ENCODE measurements around the gene INSIG1.

Gene INSIG1

DNA sequence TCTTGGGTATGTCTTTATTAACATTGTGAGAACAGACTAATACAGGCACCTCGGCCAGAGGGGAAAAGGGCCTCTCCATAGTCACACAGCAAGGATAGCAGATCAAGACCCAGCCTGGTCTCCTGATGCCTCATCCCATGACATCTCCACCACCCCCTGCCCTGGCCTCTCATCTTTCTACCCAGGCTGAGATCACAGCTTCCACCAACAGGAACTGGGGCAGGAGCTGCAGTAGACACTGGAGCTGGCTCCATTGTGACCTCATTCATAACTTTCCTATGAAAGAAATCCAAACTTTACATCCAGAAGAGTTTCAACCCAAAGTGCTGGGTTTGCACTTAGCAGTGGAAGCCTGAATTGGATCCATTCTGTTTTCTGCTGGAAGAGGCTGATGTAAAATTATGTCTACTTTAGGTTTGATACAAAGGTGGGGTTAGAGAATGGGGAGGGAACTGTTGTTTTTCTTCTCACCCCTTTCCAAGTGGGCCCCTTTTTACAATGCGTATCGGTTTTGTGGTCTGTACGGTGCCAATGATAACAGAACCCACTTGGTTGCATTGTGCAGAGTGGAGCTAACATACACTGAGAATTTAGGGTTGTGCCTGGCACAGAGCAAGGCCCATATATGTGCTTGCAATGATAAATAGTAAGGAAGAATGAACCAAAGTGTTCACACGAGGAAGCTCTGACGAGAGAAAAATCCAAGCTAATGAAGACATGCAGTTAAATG, 28.6 kb upstream of the INSIG1 start:
- no peak overlapping the region for H3K27ac ChIP-seq
- no peak overlapping the region for H3K9ac ChIP-seq
- H3K4me3 ChIP-seq (IDR thresholded peaks at IDR 0.05; ENCODE audit: insufficient read depth, low read depth, low read length): no peak overlapping the region
- TF ChIP-seq, protein P1, sequence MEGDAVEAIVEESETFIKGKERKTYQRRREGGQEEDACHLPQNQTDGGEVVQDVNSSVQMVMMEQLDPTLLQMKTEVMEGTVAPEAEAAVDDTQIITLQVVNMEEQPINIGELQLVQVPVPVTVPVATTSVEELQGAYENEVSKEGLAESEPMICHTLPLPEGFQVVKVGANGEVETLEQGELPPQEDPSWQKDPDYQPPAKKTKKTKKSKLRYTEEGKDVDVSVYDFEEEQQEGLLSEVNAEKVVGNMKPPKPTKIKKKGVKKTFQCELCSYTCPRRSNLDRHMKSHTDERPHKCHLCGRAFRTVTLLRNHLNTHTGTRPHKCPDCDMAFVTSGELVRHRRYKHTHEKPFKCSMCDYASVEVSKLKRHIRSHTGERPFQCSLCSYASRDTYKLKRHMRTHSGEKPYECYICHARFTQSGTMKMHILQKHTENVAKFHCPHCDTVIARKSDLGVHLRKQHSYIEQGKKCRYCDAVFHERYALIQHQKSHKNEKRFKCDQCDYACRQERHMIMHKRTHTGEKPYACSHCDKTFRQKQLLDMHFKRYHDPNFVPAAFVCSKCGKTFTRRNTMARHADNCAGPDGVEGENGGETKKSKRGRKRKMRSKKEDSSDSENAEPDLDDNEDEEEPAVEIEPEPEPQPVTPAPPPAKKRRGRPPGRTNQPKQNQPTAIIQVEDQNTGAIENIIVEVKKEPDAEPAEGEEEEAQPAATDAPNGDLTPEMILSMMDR (conservative IDR thresholded peaks at IDR 0.05; ENCODE audit: low read depth, low read length): no peak
- H3K4me1 ChIP-seq (ENCODE audit: low read depth, poor library complexity, severe bottlenecking): no peaks in the 10 kb centered on the region
- H3K36me3 ChIP-seq (ENCODE audit: insufficient read depth): no peaks in the 10 kb centered on the region
- no peak overlapping the region for H3K4me2 ChIP-seq
- H4K20me1 ChIP-seq (ENCODE audit: insufficient read depth): no peaks in the 10 kb centered on the region
- no peak overlapping the region for H2AFZ ChIP-seq (ENCODE audit: low read depth)
- no peaks in the 10 kb centered on the region for H3K79me2 ChIP-seq (ENCODE audit: insufficient read depth, low read depth)
- no peaks in the 10 kb centered on the region for H3K27me3 ChIP-seq (ENCODE audit: insufficient read depth, low read depth)

GRCh38 chr7:155269766-155270585, 27.7 kb upstream of the INSIG1 start:
- Histone ChIP-seq H3K79me2 (ENCODE audit: insufficient read depth, low read depth) (no peaks in the 10 kb centered on the region), H3K4me1 (ENCODE audit: low read depth, poor library complexity, severe bottlenecking) (no peaks in the 10 kb centered on the region), H3K27ac (no peak overlapping the region), H3K4me3 (IDR thresholded peaks at IDR 0.05; ENCODE audit: insufficient read depth, low read depth, low read length) (no peak overlapping the region), H2AFZ (ENCODE audit: low read depth) (no peak overlapping the region), H3K9ac (no peak overlapping the region), H3K36me3 (ENCODE audit: insufficient read depth) (no peaks in the 10 kb centered on the region), H3K27me3 (ENCODE audit: insufficient read depth, low read depth) (no peaks in the 10 kb centered on the region), H4K20me1 (ENCODE audit: insufficient read depth) (no peaks in the 10 kb centered on the region), H3K4me2 (no peak overlapping the region)
- TF ChIP-seq, protein P1 (conservative IDR thresholded peaks at IDR 0.05; ENCODE audit: low read depth, low read length): no peak

DNA sequence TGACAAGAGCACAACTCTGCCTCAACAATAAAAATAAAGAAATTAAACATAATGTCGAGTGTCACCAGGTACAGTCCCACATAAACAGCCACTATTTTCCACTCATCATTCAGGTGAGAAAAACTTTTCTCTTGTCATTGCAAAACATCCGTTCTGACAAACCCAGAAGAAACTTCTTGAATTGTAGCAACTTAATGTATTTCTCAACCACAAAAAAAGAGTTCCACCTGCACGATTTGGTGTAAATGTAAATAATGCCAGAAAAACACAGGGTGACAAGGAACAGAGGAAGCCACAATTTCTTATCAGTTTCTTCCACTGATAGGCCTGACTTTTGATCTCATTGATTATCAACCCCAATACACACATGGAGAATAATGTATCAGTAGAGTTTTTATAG, 26.8 kb upstream of the INSIG1 start:
- H4K20me1 ChIP-seq (ENCODE audit: insufficient read depth): no peaks in the 10 kb centered on the region
- no peak overlapping the region for H3K4me3 ChIP-seq (IDR thresholded peaks at IDR 0.05; ENCODE audit: insufficient read depth, low read depth, low read length)
- no peaks in the 10 kb centered on the region for H3K79me2 ChIP-seq (ENCODE audit: insufficient read depth, low read depth)
- TF ChIP-seq, protein P1 (conservative IDR thresholded peaks at IDR 0.05; ENCODE audit: low read depth, low read length): no peak
- no peak overlapping the region for H3K27ac ChIP-seq
- no peaks in the 10 kb centered on the region for H3K36me3 ChIP-seq (ENCODE audit: insufficient read depth)
- H2AFZ ChIP-seq (ENCODE audit: low read depth): no peak overlapping the region
- no peaks in the 10 kb centered on the region for H3K27me3 ChIP-seq (ENCODE audit: insufficient read depth, low read depth)
- no peak overlapping the region for H3K9ac ChIP-seq
- no peaks in the 10 kb centered on the region for H3K4me1 ChIP-seq (ENCODE audit: low read depth, poor library complexity, severe bottlenecking)
- H3K4me2 ChIP-seq: no peak overlapping the region

GRCh38 chr7:155274633-155275355, 22.9 kb upstream of the INSIG1 start:
- Histone ChIP-seq H2AFZ (ENCODE audit: low read depth) (no peak overlapping the region), H3K4me3 (IDR thresholded peaks at IDR 0.05; ENCODE audit: insufficient read depth, low read depth, low read length) (no peak overlapping the region), H3K4me1 (ENCODE audit: low read depth, poor library complexity, severe bottlenecking) (no peaks in the 10 kb centered on the region), H3K36me3 (ENCODE audit: insufficient read depth) (no peaks in the 10 kb centered on the region), H3K79me2 (ENCODE audit: insufficient read depth, low read depth) (no peaks in the 10 kb centered on the region), H3K27me3 (ENCODE audit: insufficient read depth, low read depth) (no peaks in the 10 kb centered on the region), H3K4me2 (no peak overlapping the region), H3K27ac (no peak overlapping the region), H3K9ac (no peak overlapping the region), H4K20me1 (ENCODE audit: insufficient read depth) (no peaks in the 10 kb centered on the region)
- TF ChIP-seq, protein P1 (conservative IDR thresholded peaks at IDR 0.05; ENCODE audit: low read depth, low read length): no peak
